Stimulated activated CD4-positive, alpha-beta T cell treated with anti-CD3 and anti-CD28 coated beads, TNF-alpha, amount 100 ng/mL, for 1 hour (primary cell): ENCODE data around the gene TSPEAR.

Experiments
- DNase-seq, 3 donors: peaks; one replicate each; pipeline ENCODE4 v3.0.0-alpha.2; 2020; ENCODE audit warnings: low read depth in 3 of 3, low spot score in 1 of 3

Gene TSPEAR

DNA sequence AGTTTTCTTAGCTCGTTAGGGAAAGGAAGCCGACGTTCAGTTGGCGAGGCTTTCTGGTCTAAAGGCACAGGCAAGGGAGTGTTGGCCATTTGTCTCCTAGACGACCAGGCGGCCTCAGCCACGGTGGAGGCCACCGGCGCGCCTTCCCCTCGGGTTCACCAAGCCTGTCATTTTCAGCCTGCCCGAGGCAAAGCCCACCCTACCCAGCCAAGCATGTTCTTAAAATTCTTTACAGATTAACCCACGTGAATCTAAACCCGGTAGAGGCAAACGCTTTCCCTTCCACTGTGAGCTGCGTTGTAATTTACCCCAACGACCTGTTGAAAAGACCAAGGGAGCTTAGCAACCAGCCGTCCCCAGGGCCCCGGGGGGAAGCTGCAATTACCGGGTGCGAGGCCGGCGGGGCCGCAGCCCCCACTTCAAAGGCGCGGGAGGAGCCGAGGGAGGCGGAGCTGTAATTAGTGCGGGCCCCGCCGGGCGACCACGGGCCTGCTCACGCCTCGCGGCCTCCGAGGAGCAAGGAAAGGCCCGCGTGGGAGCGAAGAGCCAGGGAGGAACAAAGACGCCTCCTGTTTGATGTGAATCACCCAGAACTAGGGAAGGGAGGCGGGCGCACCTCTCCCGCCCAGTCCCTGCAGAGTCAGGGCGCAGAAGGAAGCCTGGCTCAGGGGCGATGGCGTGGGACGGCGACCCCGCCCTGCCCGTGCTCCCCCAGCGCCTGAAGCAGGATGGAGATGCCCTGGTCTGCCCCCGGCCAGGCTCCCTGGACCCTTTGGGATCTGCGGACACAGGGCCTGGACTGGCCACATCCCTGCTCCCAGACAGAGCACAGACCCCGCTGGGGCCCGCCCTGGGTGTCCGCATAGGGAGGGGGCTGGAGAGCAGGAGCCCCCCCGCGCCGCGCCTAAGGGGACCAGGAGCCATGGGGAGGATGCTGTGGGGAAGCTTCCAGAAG, 12.1 kb upstream of the TSPEAR start:
- no peak for DNase-seq

GRCh38 chr21:44722731-44723130, 11.4 kb upstream of the TSPEAR start:
- no peak for DNase-seq

GRCh38 chr21:44720170-44720569, 8.8 kb upstream of the TSPEAR start:
- no peak for DNase-seq

DNA sequence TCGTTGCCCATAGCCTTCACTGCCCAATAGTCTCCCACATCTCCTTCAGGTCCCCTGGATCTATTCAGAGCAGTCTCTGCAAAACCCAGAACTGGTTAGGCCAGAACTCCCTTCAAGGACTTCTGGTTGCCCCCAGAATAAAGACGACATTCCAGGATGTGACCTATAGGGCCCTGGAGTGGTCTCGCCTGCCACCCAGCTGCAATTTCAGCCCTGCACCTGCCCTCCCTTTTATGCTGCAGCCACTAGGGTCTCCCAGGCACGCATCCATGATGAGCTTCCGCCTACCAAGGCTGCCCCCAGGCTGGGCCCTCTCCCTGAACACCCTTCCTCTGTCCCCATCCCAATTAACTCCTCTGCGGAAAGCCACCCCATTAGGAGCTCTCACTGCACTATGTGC, 7.2 kb upstream of the TSPEAR start:
- no peak for DNase-seq

GRCh38 chr21:44718093-44718492, 6.7 kb upstream of the TSPEAR start:
- no peak for DNase-seq

DNA sequence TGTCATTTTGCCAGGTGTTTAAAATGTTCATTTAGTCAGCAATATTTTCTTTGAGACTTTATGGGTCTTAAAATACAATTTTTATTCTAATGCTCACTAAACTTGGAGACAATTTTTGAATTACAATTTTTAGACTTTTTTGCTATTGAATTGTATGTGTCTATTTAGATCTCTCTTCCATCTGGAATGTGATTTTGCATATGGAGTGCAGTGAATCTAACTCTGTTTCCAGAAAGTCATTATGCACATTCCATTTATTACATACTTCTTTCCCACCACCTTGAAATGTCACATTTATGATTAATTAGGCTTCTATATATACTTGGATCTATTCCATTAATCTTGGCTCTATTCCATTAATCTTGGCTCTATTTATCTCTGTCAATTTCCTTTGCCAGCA, 5.6 kb upstream of the TSPEAR start:
- no peak for DNase-seq

- no peak for DNase-seq
Observed at GRCh38 chr21:44714905-44715304, 3.5 kb upstream of the TSPEAR start.

GRCh38 chr21:44713846-44714245, 2.5 kb upstream of the TSPEAR start:
- DNase-seq, result no peak

DNA sequence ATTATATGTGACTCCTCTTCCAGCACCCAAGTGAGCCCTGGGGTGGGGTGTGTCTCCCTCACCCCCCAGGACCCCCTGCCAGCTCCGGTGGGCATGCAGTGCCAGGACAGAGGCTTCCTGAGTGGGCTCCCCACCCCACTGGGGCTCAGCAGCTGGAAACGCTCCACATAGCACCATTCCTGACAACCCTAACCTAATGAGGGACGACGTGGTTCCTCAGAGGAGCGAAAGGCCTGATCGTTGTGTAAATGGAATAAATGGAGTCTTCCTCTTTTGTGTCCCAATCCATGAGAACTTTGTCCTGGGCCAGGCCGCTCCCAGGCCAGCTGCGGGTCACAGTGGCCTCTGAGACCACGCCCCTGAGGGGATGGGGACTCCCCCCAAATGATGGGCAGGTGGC, 1.8 kb upstream of the TSPEAR start:
- DNase-seq, result no peak

- DNase-seq, result no peak
Observed at GRCh38 chr21:44712203-44713028, 1.0 kb upstream of the TSPEAR start.

GRCh38 chr21:44710756-44711326, 531 bp downstream of the TSPEAR start:
- no peak for DNase-seq

GRCh38 chr21:44710294-44710665, 1.1 kb downstream of the TSPEAR start:
- no peak for DNase-seq

DNA sequence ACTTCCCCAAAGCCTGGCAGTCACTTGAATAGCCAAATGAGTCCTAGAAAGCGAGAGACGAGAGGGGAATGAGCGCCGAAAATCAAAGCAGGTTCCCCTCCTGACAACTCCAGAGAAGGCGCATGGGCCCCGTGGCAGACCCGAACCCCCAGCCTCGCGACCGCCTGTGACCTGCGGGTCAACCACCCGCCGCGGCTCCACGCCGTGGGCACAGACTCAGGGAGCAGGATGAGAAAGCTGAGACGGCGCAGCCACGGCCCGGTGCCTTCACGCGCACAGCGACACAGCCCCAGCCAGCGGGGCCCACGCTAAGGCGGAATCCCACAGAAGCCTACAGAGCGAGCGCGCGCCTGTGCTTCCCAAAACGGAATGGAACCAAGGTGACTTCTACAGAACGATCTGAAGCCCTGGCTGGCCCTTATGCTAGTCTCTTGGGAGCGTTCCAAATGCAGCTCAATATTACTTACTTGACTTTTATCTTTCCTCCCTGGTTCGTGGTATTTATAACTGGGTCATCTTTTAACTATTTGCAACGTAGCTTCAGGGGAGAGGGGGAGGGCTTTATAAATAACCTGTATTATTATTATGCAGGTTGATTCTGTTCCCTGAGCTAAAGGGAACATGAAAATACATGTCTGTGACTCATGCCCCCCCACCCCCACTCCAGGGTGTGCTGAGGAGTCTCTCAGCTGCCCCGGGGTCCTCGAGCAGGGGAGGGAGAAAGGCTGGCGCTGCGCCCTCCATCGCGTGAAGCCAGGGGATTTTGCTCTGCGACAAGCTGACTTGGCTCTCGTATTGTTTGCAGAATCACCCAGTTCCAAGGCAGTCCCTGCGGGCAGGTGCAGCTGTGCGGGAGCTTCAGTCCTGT, 1.7 kb downstream of the TSPEAR start:
- DNase-seq, result no peak

DNA sequence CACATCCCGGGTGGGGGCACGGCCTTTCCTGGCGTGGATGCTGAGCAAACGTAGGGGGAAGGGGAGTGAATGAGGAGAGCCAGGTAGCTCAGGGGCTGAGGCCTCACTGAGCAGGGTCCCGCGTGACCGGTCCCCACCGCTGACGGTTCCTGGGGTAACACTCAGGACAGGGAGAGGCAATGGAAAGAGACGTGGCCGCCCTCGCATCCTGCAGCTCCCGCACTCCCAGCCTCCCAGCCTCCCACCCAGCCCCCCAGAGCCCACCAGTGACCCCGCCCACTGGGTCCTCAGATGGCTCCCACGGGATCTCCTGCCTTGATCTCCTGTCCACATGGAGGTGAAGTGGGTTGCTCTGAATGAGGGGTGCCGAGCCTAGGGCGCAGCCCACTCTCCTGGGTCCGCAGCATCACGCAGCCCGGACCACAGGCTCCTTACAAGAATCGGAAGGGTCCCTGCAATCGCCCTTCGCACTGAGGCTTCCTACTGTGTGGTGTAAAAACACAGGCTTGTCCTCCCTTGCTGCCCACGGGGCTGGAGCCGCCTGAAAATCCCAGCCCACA, 2.4 kb downstream of the TSPEAR start:
- no peak for DNase-seq

DNA sequence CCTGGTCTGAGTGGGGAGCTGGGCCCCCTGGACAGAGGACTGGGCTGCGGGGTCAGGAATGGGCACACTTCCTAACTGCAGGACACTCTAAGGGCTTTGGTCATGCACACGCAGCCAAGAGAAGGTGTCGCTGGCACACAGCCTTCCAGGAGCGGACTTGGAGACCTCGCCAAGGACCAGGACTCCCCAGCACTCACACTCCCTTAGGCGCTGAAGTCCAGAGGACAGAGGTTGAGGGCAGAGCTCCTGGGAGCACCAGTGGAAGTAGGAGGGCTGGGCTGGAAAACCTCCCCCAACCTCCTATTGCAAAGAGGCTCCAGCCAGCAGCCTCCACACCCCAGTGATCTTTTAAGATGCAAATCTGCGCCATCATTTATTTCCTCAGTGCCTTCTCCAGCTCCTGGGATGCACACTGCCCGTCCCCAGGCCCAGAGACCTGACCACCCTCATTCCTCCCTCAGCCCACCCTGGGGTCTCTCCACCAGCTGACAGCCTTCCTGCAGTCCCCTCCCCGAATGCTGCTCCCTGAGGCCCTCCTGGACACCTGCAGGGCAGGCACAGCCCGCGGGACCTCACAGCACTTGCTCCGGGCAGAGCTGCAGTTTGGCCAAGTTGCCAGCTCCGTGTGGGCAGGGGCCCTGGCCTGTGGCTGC, 3.0 kb downstream of the TSPEAR start:
- DNase-seq, result no peak

DNA sequence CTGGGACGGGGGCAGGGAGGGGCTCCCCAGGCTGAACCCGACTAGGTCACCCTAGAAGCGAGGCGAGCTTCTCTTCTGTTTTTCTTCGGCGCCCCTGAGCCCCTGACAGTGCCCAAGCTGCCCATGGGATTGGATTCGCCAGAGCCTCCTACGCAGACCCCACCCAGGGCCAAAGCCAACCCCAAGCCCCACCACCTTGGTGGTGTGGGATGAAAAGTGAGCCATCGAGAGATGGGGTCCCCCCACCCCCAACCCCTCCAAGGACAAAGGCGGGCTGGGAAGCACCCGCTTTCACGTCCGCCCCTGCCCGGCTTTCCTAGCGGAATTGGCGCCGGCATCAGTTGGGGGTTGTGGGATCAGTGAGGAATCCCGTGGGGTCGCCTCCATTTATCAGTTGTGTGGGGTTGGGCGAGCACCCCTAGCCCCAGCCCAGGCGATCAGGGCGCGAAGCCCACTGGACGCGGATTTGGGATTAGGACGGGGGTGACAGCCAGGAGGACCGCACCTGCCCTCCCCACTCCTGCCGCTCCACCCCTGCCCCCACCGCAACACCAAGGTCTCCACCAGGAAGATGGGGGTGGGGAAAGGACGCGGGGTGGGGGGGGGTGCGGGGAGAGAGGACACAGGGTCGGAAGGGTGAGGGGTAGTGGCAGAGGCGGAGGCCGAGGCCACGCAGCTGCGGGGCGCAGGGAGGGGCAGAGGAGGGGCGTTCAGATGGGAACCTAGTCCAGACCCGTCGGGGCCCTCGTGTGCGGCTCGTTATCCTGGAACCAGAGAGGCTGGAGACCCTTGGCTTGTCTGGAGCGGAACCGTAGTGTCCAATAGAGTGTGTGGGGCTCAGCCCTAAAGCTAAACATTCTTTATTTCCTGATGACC, 4.4 kb downstream of the TSPEAR start:
- DNase-seq, result no peak

GRCh38 chr21:44706026-44706705, 5.2 kb downstream of the TSPEAR start:
- DNase-seq, result no peak

GRCh38 chr21:44704636-44705001, 6.8 kb downstream of the TSPEAR start:
- no peak for DNase-seq
